GM18499 (cell line): ENCODE results near the gene SYK.

Experiments used
- ATAC-seq: cut with Tn5 transposase; IDR thresholded peaks from one replicate; pipeline ENCODE4 v1.9.1; 2021; ENCODE audit warnings: moderate number of reproducible peaks; ENCODE audit not compliant: insufficient read depth, unreplicated experiment

SYK gene

GRCh38 chr9:90844326-90844725 is 42.7 kb downstream of the SYK start:
- ATAC-seq: no peak

- ATAC-seq: no peak
Measured at GRCh38 chr9:90846770-90847419, 45.3 kb downstream of the SYK start.

GRCh38 chr9:90847971-90848370 is 46.4 kb downstream of the SYK start:
- ATAC-seq: no peak

- no peak for ATAC-seq
Measured at GRCh38 chr9:90848866-90849265, 47.2 kb downstream of the SYK start.

- ATAC-seq: no peak
Measured at GRCh38 chr9:90851444-90851843, 49.8 kb downstream of the SYK start.

GRCh38 chr9:90853945-90854344 is 52.3 kb downstream of the SYK start:
- no peak for ATAC-seq

GRCh38 chr9:90854637-90855175 is 53.1 kb downstream of the SYK start:
- ATAC-seq: no peak

DNA sequence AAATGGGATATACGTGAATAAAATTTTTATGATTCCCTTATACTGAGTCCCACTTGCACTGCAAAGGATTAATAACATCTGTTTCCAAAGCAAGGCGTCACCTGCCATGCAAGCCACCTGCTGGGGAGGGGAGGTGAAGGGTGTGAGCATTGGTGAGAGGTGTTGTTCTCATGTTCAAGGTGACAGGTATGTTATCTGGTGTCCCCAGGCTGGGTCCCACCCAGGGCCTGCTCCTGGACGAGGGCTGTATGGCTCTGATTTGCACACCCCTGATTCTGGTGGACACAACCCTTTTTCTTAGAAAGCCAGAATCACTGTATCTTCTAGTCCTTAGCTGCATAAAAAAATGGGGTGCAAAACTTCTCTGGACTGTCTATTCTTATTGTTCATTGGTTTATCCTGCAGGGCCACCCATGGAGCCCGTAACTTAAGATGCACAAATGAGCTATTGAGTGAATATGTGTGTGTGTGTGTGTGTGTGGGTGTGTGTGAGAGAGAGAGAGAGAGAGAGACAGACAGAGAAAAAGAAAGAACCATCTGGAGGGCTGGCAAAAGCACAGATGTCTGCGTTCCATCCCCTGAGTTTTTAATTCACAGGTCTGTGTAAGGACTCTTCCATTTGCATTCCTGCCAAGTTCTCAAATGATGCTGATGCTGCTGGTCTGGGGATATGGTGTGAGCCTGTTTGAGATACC is 53.7 kb downstream of the SYK start:
- no peak for ATAC-seq

- ATAC-seq: no peak
Measured at GRCh38 chr9:90857091-90857490, 55.5 kb downstream of the SYK start.

DNA sequence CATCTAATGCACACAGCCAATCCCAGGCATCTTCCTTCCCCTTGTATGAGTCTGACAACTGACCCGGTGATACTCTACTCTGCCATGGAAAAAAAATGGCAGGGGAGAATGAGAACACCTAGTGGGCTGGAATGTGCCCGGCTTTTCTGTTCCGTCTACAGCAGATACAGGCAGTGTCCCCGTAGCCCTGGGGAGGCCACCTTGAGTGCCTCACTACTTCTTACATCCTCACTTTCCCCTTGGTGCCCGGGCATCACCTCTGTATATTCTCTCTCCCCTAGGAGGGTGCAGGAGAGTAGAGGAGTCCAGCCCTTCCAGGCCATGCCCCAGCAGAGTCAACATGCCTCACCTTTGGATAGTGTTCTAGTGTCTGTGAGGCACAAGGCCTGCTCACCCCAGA is 56.2 kb downstream of the SYK start:
- no peak for ATAC-seq

DNA sequence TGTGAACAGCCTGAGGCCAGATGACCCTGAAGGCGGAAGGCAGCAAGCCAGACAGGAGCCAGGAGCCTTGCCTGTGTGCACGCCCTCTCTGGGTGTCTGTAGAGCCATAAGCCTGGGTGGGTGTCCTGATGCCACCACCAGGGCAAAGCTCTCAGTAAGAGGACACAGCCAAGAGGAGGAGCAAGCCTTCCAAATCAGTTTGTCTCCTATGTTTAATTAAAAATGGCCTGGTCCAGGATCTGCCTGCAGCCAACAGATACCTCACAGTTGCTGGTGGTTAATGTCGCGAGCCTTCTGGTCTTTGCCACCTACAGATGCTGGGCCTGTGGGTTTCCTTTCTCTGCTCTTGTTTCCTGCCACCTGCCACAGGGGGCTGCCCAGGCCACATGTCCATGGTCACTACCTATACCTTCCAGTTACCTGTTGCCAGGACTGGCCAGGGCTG is 56.9 kb downstream of the SYK start:
- ATAC-seq: no peak

DNA sequence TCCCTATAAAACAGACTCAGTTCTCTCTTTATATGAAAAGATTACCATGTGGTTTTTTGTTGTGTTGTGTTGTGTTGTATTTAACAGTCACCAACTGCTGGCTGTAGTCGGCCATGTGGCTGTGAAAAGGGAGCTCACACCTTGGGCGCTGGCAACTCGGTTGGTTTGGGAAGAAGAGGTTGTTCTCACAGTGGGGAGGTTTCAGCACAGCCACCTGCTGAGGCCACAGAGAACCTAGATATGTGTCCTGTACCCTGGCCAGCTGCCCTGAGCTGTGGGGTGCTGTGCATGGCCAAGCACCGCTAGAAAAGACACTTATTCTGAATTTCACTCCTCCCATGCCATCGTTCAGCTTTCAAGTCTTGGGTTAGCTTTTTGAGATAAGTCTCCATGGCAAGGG is 58.8 kb downstream of the SYK start:
- ATAC-seq: no peak

DNA sequence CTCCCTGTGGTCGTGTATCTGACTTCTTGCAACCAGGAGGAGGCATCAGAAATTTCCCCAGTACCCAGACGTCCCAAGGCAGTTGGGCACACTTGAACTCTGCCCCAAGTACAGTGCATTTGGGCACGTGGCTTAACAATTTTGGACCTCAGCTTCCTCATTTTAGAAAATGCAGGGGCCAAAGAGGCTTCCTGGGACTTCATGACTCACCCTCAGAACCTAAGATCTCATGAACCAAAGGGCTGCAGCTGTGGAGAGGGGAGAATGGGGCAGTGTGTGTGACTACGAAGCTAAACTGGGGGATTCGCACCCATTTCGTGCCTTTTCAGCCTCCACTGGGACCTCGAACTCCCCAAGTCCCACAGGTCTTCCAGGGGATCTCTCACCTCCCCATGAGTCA is 59.2 kb downstream of the SYK start:
- no peak for ATAC-seq

GRCh38 chr9:90861380-90861779 is 59.8 kb downstream of the SYK start:
- no peak for ATAC-seq

DNA sequence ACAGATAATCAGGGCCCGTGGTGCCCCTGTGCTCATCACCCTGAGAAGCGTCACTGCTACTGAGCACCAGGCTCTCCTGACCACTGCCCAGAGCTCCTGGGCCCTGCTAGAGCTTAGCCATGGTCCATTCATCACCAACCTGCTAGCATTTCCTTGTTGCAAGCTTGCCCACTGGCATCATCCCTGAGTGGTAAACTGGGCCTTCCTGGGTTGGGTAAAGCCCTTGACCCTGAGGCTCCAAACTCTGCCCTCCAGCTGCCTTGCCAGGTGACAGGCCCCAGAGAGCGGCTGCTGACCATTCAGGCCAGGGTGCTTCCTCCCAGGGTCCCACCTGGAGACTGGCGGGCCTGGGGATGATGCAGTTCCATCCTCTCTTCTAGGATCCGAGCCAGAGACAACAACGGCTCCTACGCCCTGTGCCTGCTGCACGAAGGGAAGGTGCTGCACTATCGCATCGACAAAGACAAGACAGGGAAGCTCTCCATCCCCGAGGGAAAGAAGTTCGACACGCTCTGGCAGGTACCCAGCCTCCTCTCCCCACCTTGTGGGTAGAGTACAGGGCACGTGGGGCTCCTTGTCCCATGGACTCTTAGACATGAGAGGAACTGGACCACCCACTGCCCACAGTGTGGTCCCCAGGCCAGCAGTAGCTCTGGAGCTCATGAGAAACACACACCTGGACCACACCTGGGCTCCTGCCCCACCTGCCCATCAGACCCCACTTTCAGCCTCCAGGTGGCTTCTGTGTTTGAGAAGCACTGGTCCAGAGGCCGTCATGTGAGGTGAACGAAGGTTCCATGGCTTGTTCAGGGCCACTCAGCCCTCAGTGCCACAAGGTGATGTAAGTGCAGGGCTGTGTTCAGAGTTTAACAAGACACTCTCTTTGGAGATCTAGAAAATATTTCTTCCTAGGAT is 60.5 kb downstream of the SYK start:
- no peak for ATAC-seq

GRCh38 chr9:90864779-90865178 is 63.2 kb downstream of the SYK start:
- no peak for ATAC-seq

DNA sequence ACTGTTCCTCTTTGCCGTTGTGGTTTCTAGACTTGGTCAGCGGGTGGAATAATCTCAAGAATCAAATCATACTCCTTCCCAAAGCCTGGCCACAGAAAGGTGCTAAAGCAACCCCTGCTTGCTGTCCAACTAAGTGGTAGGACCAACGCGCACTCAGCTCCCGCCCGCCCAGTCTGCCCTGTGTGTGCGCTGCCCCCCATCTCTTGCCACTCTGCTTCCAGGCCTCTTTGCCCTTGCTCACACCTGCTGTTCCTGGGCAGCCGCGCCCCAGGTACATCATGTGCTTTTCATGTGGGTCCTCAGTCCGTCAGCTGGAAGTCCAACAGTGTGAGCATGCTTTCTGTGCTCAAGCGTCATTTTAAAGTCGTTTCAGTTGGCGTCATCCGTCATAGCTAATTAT is 65.5 kb downstream of the SYK start:
- ATAC-seq: no peak

- no peak for ATAC-seq
Measured at GRCh38 chr9:90868555-90868954, 66.9 kb downstream of the SYK start.

DNA sequence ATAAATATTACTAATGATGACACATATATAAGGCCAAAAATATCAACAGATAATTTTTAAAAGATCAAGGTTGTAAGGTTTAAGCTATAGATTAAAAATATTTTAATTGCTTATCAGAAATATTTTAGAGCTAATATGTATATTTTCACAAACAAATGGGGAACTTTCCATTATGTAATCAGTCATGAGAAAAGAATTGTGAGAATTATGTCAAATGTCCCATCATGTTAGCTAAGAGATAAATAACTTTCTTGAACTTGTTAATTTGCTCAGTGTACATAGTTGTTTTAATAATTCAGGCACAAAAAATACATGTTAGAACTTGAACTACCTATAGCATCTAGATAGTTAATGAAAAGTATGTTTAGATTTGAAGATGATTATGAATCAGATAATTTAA is 67.7 kb downstream of the SYK start:
- ATAC-seq: no peak

DNA sequence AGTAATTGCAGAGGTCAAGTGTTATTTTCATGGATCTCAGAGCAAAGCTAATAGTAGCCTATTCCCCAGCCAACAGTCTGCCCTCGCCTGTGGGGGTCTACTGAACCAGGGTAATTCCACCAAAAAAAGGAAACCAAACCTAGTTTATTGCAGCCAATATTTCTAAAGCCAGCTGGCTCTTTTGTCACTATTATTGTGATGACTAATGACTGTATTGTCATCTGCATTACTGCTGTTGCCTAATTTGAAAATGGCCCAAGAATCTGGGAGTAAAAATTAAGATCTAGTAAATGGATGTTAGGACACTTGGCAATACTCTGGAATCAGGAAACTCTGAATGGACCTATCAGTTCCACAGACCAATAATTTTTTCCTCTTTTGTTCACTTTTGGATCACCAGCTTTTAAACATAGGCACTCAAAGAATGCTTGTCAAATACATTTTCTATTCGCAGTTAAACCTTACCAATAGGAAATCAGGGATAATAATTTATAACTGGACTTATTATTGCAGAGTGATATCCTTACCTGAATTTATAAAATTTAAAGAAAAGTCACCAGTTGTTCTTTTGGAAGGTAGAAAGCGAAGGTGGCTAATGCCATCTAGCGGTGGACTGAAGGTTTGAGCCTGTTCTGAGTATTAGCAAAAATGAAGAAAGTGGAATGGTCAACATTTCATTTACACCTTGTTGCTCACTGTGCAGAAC is 69.2 kb downstream of the SYK start:
- no peak for ATAC-seq
